WI38 (cell line): Measurements from ENCODE around the gene TPK1.

Experiments
- H3K4me3 ChIP-seq: 2 replicates; pipeline ENCODE4 v1.5.1; 2011; ENCODE audit warnings: low read depth, mild to moderate bottlenecking, control low read depth, low read length
- TF ChIP-seq, protein P1 (sequence below): IDR thresholded peaks from 2 replicates; pipeline ENCODE4 v1.5.1; 2012; ENCODE audit warnings: low read depth, mild to moderate bottlenecking, control low read depth, low read length

The TPK1 gene

DNA sequence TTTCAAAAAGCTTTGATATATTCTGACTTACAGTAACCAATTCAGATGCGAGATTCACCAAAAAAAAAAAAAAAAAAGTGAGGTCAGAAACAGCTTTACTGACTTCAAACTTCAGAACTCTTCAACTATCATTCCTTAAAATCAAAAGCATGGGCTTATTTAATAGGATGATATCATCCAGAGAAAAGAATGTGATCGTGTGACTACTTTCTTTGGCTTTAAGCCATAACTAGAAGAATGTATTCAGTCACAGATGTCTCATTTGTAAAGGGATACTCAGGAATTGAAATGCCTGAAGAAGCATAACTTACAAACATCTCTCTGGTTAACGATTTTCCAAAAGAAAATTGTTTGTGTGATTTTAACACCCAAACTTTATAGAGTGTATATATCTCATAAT is 11.5 kb downstream of the TPK1 start:
- TF ChIP-seq, protein P1, sequence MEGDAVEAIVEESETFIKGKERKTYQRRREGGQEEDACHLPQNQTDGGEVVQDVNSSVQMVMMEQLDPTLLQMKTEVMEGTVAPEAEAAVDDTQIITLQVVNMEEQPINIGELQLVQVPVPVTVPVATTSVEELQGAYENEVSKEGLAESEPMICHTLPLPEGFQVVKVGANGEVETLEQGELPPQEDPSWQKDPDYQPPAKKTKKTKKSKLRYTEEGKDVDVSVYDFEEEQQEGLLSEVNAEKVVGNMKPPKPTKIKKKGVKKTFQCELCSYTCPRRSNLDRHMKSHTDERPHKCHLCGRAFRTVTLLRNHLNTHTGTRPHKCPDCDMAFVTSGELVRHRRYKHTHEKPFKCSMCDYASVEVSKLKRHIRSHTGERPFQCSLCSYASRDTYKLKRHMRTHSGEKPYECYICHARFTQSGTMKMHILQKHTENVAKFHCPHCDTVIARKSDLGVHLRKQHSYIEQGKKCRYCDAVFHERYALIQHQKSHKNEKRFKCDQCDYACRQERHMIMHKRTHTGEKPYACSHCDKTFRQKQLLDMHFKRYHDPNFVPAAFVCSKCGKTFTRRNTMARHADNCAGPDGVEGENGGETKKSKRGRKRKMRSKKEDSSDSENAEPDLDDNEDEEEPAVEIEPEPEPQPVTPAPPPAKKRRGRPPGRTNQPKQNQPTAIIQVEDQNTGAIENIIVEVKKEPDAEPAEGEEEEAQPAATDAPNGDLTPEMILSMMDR: no peak
- H3K4me3 ChIP-seq: no peak overlapping the region

DNA sequence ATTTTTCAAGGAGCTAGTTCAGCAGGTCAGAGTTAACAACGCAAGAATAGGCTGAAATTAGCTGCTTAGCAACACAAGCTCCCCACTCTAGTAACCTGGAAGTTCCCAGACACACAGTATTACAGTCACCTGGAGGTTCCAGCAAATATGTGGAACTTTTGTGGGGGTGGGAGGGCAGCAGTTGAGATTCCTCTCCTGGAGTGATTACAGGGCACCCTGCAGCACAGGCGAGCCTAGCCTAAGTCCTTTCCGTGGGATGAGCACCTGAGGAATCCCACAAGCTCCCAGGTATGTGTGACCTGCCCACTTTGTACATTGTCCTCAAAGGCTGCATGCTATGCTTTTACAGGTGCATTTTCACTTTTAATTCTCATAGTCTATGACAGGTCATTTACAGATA is 13.6 kb downstream of the TPK1 start:
- TF ChIP-seq, protein P1: no peak
- no peak overlapping the region for H3K4me3 ChIP-seq

DNA sequence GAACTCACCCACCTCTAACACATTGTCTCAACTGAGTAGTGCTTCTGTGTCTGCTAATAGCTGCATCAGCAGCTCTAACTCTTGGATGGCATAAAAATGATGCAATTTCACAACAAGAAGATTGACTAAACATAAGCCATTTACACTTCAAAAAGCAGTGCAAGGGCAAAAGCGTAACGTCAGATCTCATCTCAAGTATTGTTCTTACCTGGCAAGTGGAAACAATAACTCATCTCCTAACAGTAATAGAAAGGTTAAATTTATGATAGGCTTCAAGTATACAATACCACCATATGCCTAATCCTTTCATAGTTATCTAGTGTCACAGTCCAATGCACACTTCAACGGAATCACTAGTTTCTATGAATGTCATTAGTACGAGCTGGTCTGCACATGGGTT is 14.8 kb downstream of the TPK1 start:
- H3K4me3 ChIP-seq: no peak overlapping the region
- TF ChIP-seq, protein P1: no peak

DNA sequence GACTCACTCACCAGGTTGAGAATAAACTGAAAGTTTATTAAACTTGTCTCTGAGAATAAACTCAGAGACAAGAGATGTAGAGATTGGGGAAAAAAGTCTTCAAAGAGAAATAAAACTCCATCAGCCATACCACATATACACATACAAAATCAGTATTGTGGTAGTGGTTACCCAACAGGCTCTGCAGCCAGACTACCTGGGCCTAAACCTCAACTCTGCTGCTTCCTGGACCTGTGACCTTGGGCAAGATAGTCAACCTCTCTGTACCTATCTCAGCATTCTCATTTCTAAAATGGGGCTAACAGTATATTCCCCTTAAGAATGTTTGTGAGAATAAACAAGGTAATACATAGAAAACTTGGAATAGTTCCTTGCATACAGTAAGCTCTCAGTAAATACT is 15.3 kb downstream of the TPK1 start:
- no peak overlapping the region for H3K4me3 ChIP-seq
- TF ChIP-seq, protein P1: no peak

DNA sequence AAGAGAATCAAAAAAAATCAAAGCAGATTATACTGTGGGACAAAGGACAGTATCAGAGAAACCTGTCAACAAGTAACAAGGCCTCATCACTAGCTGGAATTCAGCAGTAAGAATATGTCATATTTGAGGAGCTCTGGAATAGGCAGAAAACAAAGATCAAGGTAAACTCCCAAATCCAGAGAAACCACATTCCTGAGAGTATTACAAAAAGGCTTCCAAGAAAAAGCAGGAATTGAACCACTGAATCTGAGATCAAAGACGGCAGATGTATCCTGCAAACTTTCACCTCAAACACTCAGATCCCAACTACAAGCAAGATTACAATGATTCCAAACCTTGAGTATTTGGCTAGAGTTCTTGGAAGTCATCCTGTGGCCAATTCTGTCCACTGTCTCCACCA is 16.3 kb downstream of the TPK1 start:
- H3K4me3 ChIP-seq: no peak overlapping the region
- TF ChIP-seq, protein P1: no peak

DNA sequence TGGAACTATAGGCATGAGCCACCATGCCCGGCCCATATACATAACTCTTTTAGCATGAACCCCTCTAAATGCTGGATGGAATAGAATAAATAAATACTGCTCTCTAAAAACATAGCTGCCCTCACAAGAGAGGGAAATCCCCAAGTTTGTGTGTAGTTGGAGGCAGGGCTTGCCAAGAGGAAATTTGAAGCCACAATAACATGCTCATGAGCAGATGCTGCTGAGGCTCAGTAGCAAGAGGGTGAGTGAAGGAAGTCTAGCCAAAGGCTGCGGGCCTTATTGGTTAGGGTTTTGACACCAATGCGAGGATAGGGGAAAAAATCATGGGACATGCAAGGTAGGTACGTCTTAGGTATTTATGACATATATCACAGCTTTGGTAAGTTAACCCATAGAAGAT is 17.3 kb downstream of the TPK1 start:
- TF ChIP-seq, protein P1: no peak
- H3K4me3 ChIP-seq: no peak overlapping the region

DNA sequence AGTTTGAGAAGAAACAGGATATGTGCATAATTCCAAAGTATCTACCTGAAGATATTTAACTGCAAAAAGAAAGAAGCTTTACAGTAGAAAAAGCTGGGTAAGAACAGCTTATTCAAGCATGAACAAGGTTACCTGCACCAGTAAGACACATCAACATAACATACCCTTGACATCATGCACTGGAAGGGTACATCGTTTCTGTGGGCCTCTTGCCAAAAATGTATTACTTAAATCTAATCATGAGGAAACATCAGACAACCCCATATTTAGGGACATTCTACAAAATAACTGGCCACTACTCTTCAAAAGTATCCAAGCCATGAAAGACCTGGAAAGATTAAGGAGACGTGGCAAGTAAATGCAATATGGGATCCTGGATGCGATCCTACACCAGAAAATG is 18.9 kb downstream of the TPK1 start:
- H3K4me3 ChIP-seq: no peak overlapping the region
- TF ChIP-seq, protein P1: no peak
